Large intestine (tissue), 3 donors: ENCODE data around the gene CDH23. TPM values are rescaled to one million over a fixed set of nuclear protein-coding genes. Genes with fewer than 3 reads are reported as not detected.

Experiments used
- DNase-seq, 2 donors: peaks; one replicate each; pipeline versions ENCODE4 v3.0.0 to v3.0.0-alpha.2; 2013
- H3K27ac ChIP-seq: one replicate; pipeline ENCODE4 v1.5.1; 2013; ENCODE audit warnings: low read length
- H3K27me3 ChIP-seq: 2 replicates; pipeline ENCODE4 v1.6.1; 2013; ENCODE audit warnings: low read length; ENCODE audit not compliant: control insufficient read depth, insufficient read depth
- H3K36me3 ChIP-seq: 2 replicates; pipeline ENCODE4 v1.6.1; 2013; ENCODE audit warnings: low read length; ENCODE audit not compliant: control insufficient read depth, insufficient read depth
- H3K4me1 ChIP-seq: one replicate; pipeline ENCODE4 v1.6.1; 2013; ENCODE audit warnings: low read length; ENCODE audit not compliant: control insufficient read depth, insufficient read depth
- H3K4me3 ChIP-seq: one replicate; pipeline ENCODE4 v1.5.1; 2013; ENCODE audit warnings: low read length
- H3K9me3 ChIP-seq: one replicate; pipeline ENCODE4 v1.6.1; 2013; ENCODE audit warnings: mild to moderate bottlenecking, low read depth, low read length, moderate library complexity; ENCODE audit not compliant: control insufficient read depth
- WGBS: methylation state at CpG from one replicate; pipeline ENCODE4 v1.1.5; 2013; ENCODE audit warnings: low lambda C conversion rate; ENCODE audit not compliant: insufficient coverage; 5-methylcytosine and 5-hydroxymethylcytosine counted together
- polyA plus RNA-seq: library from polyadenylated mRNA; unstranded; fragments of 120-200 nt; gene quantifications from one replicate; pipeline ENCODE4 v1.2.1, GENCODE V29; 2013

Gene CDH23
- polyA plus RNA-seq, 1 donor, result 1.7 TPM

GRCh38 chr10:71753960-71754505 lies 357.3 kb downstream of the CDH23 start:
- Histone ChIP-seq H3K27ac (peak overlapping the region; percentile 50), H3K4me3 (no peak overlapping the region), H3K36me3 (peaks cover 14% of the 10 kb centered on the region), H3K9me3 (no peaks in the 10 kb centered on the region), H3K27me3 (no peaks in the 10 kb centered on the region), H3K4me1 (peaks cover 91% of the 10 kb centered on the region)
- no CpG with 5 or more reads among the region's 8 CpGs for WGBS
- DNase-seq, result no peak

GRCh38 chr10:71754562-71754961 lies 357.8 kb downstream of the CDH23 start:
- peaks cover 14% of the 10 kb centered on the region for H3K36me3 ChIP-seq
- H3K4me3 ChIP-seq, result no peak overlapping the region
- WGBS, result no CpG with 5 or more reads among the region's 3 CpGs
- H3K4me1 ChIP-seq, result peaks cover 85% of the 10 kb centered on the region
- H3K27me3 ChIP-seq, result no peaks in the 10 kb centered on the region
- no peak for DNase-seq
- no peaks in the 10 kb centered on the region for H3K9me3 ChIP-seq
- no peak overlapping the region for H3K27ac ChIP-seq

- no peaks in the 10 kb centered on the region for H3K9me3 ChIP-seq
- DNase-seq, result peak in 1 of 2 donors; percentile 72
- peaks cover 10% of the 10 kb centered on the region for H3K36me3 ChIP-seq
- H3K27ac ChIP-seq, result no peak overlapping the region
- H3K4me3 ChIP-seq, result no peak overlapping the region
- H3K27me3 ChIP-seq, result no peaks in the 10 kb centered on the region
- peaks cover 81% of the 10 kb centered on the region for H3K4me1 ChIP-seq
- WGBS, result 100% methylated on average over 1 of the region's 16 CpGs
Measured at GRCh38 chr10:71755179-71755879, 358.6 kb downstream of the CDH23 start.

GRCh38 chr10:71756311-71757191 lies 359.8 kb downstream of the CDH23 start:
- H3K4me3 ChIP-seq, result no peak overlapping the region
- peaks cover 10% of the 10 kb centered on the region for H3K36me3 ChIP-seq
- H3K9me3 ChIP-seq, result no peaks in the 10 kb centered on the region
- WGBS, result 66% methylated on average over 4 of the region's 12 CpGs
- DNase-seq, result no peak
- no peaks in the 10 kb centered on the region for H3K27me3 ChIP-seq
- peak overlapping the region; percentile 43 for H3K27ac ChIP-seq
- peaks cover 77% of the 10 kb centered on the region for H3K4me1 ChIP-seq

GRCh38 chr10:71757399-71757922 lies 360.7 kb downstream of the CDH23 start:
- peak; percentile 76 to 80 for DNase-seq
- Histone ChIP-seq H3K27ac (peak overlapping the region; percentile 43), H3K4me3 (no peak overlapping the region), H3K36me3 (peaks cover 10% of the 10 kb centered on the region), H3K9me3 (no peaks in the 10 kb centered on the region), H3K4me1 (peaks cover 68% of the 10 kb centered on the region), H3K27me3 (no peaks in the 10 kb centered on the region)
- WGBS, result no CpG with 5 or more reads among the region's 11 CpGs

- Histone ChIP-seq H3K27ac (no peak overlapping the region), H3K27me3 (no peaks in the 10 kb centered on the region), H3K36me3 (peaks cover 15% of the 10 kb centered on the region), H3K4me1 (peaks cover 49% of the 10 kb centered on the region), H3K4me3 (no peak overlapping the region), H3K9me3 (no peaks in the 10 kb centered on the region)
- no peak for DNase-seq
- no CpG with 5 or more reads among the region's 3 CpGs for WGBS
Measured at GRCh38 chr10:71761105-71761511, 364.4 kb downstream of the CDH23 start.

- Histone ChIP-seq H3K9me3 (no peaks in the 10 kb centered on the region), H3K4me1 (peaks cover 49% of the 10 kb centered on the region), H3K27me3 (no peaks in the 10 kb centered on the region), H3K4me3 (no peak overlapping the region), H3K27ac (no peak overlapping the region), H3K36me3 (peaks cover 15% of the 10 kb centered on the region)
- no peak for DNase-seq
- no CpG with 5 or more reads among the region's 26 CpGs for WGBS
Measured at GRCh38 chr10:71761541-71762113, 364.9 kb downstream of the CDH23 start.

- Histone ChIP-seq H3K27me3 (no peaks in the 10 kb centered on the region), H3K36me3 (peaks cover 15% of the 10 kb centered on the region), H3K4me3 (no peak overlapping the region), H3K9me3 (no peaks in the 10 kb centered on the region), H3K27ac (no peak overlapping the region), H3K4me1 (peaks cover 49% of the 10 kb centered on the region)
- no CpG with 5 or more reads among the region's 5 CpGs for whole genome bisulfite sequencing
- DNase-seq, result no peak
Measured at GRCh38 chr10:71762324-71762723, 365.6 kb downstream of the CDH23 start.

- no peaks in the 10 kb centered on the region for H3K27me3 ChIP-seq
- 90% methylated on average over 2 of the region's 11 CpGs for WGBS
- peaks cover 12% of the 10 kb centered on the region for H3K36me3 ChIP-seq
- H3K4me3 ChIP-seq, result no peak overlapping the region
- no peaks in the 10 kb centered on the region for H3K9me3 ChIP-seq
- H3K4me1 ChIP-seq, result peaks cover 49% of the 10 kb centered on the region
- no peak overlapping the region for H3K27ac ChIP-seq
- no peak for DNase-seq
Measured at GRCh38 chr10:71763352-71764127, 366.8 kb downstream of the CDH23 start.
